Testis (tissue), 3 donors: Measurements from ENCODE around the gene ABCB11. TPM values are rescaled to one million over a fixed set of nuclear protein-coding genes. Genes with fewer than 3 reads are reported as not detected.

Experiments
- DNase-seq: peaks from one replicate; pipeline ENCODE4 v3.0.0-alpha.2; 2019
- H3K27ac ChIP-seq, 2 donors: fragments of 200-600 bp; sonication (generic); one replicate each; pipeline ENCODE4 v1.5.1; 2019
- H3K27me3 ChIP-seq: fragments of 200-600 bp; sonication (generic); one replicate; pipeline ENCODE4 v1.5.1; 2019
- H3K36me3 ChIP-seq: fragments of 200-600 bp; sonication (generic); one replicate; pipeline ENCODE4 v1.5.1; 2017; ENCODE audit warnings: low read depth; ENCODE audit errors: missing control alignments
- H3K4me1 ChIP-seq: fragments of 200-600 bp; sonication (generic); one replicate; pipeline ENCODE4 v1.5.1; 2019
- H3K4me3 ChIP-seq, 2 donors: fragments of 200-600 bp; sonication (generic); one replicate each; pipeline ENCODE4 v1.5.1; 2017 to 2019
- H3K9me3 ChIP-seq: fragments of 200-600 bp; sonication (generic); one replicate; pipeline ENCODE4 v1.5.1; 2017
- CTCF ChIP-seq, 3 experiments: fragments of 450-650 bp in 2 of 3; fragments of 200-600 bp in 1 of 3; sonication (generic) in 1 of 3; IDR thresholded peaks; one replicate each; pipeline ENCODE4 v1.5.1; 2016 to 2019; ENCODE audit warnings: antibody characterized with exemption in 3 of 3, mild to moderate bottlenecking in 2 of 3, moderate library complexity in 1 of 3
- POLR2A ChIP-seq: fragments of 450-650 bp; IDR thresholded peaks from one replicate; pipeline ENCODE4 v1.6.1; 2017; ENCODE audit warnings: antibody characterized with exemption, mild to moderate bottlenecking, moderate library complexity
- WGBS, 2 donors: methylation state at CpG; one replicate each; pipeline ENCODE4 v1.1.5; 2018; 5-methylcytosine and 5-hydroxymethylcytosine counted together
- intact Hi-C: fragments of 100-400 bp; cut with DNase I; formaldehyde crosslinking; loops from one replicate; pipeline ENCODE4 v1.15.1; 2023; ENCODE audit warnings: low total_unique reads
- polyA plus RNA-seq: library from polyadenylated mRNA; stranded (reverse); fragments of 350-450 nt; fragmentation: Illumina TruSeq; extraction: RNeasy Lipid Tissue Mini Kit (QIAGEN cat#74804); gene quantifications from one replicate; pipeline ENCODE4 v1.2.3, GENCODE V29; 2014; ENCODE audit warnings: low read depth, low replicate concordance; ENCODE audit not compliant: insufficient read depth
- total RNA-seq, 2 donors: library from RNA; depleted of rRNA; stranded (reverse); fragments of >200 nt; gene quantifications; one replicate each; pipeline ENCODE4 v1.2.3, GENCODE V29; 2016

Gene ABCB11
- total and polyA plus RNA-seq, 3 donors from 2014 or later: 4.6 to 16.1 (median 7.2) TPM

- intact Hi-C loops: no loop called here
- no peaks in the 10 kb centered on the region for H3K4me1 ChIP-seq
- no peaks in the 10 kb centered on the region for H3K9me3 ChIP-seq
- 71 to 84% methylated on average over 4 of the region's 4 CpGs for WGBS, 2 donors
- TF ChIP-seq CTCF (IDR thresholded peaks at IDR 0.05) (no peak), POLR2A (no peak)
- no peak for DNase-seq
- H3K4me3 ChIP-seq: no peak overlapping the region
- no peaks in the 10 kb centered on the region for H3K27me3 ChIP-seq
- no peaks in the 10 kb centered on the region for H3K36me3 ChIP-seq
- H3K27ac ChIP-seq: no peak overlapping the region
Measured at GRCh38 chr2:168913495-168913894, 117.6 kb downstream of the ABCB11 start.

GRCh38 chr2:168912901-168913369 is 118.2 kb downstream of the ABCB11 start:
- H3K4me3 ChIP-seq: peak overlapping the region in 1 of 2 donors; percentile 20
- TF ChIP-seq CTCF (IDR thresholded peaks at IDR 0.05): no peak
- no peak for TF ChIP-seq POLR2A
- WGBS, 2 donors: 10 to 21% methylated on average over 19 to 21 of the region's 21 CpGs
- DNase-seq: peak; percentile 60
- intact Hi-C loops: no loop called here
- no peaks in the 10 kb centered on the region for H3K27me3 ChIP-seq
- H3K27ac ChIP-seq: no peak overlapping the region
- no peaks in the 10 kb centered on the region for H3K4me1 ChIP-seq
- no peaks in the 10 kb centered on the region for H3K9me3 ChIP-seq
- no peaks in the 10 kb centered on the region for H3K36me3 ChIP-seq

GRCh38 chr2:168912466-168912865 is 118.7 kb downstream of the ABCB11 start:
- TF ChIP-seq CTCF (IDR thresholded peaks at IDR 0.05) (no peak), POLR2A (no peak)
- Histone ChIP-seq H3K27ac (no peak overlapping the region), H3K9me3 (no peaks in the 10 kb centered on the region), H3K27me3 (no peaks in the 10 kb centered on the region), H3K36me3 (no peaks in the 10 kb centered on the region), H3K4me1 (no peaks in the 10 kb centered on the region), H3K4me3 (peak overlapping the region in 1 of 2 donors; percentile 20)
- DNase-seq: no peak
- 26 to 37% methylated on average over 6 of the region's 6 CpGs for WGBS, 2 donors
- intact Hi-C loops: no loop called here

GRCh38 chr2:168910330-168910729 is 120.8 kb downstream of the ABCB11 start:
- Histone ChIP-seq H3K27me3 (no peaks in the 10 kb centered on the region), H3K36me3 (no peaks in the 10 kb centered on the region), H3K9me3 (no peaks in the 10 kb centered on the region), H3K4me1 (no peaks in the 10 kb centered on the region), H3K27ac (no peak overlapping the region), H3K4me3 (no peak overlapping the region)
- no peak for TF ChIP-seq CTCF (IDR thresholded peaks at IDR 0.05)
- TF ChIP-seq POLR2A: no peak
- WGBS, 2 donors: 87 to 92% methylated on average over 5 of the region's 5 CpGs
- intact Hi-C loops: no loop called here
- no peak for DNase-seq

GRCh38 chr2:168907940-168908662 is 123.0 kb downstream of the ABCB11 start:
- no peak overlapping the region for H3K27ac ChIP-seq
- WGBS, 2 donors: 93 to 95% methylated on average over 8 of the region's 8 CpGs
- no peak for TF ChIP-seq CTCF (IDR thresholded peaks at IDR 0.05)
- no peak for TF ChIP-seq POLR2A
- no peaks in the 10 kb centered on the region for H3K36me3 ChIP-seq
- H3K9me3 ChIP-seq: no peaks in the 10 kb centered on the region
- intact Hi-C loops: no loop called here
- H3K4me1 ChIP-seq: no peaks in the 10 kb centered on the region
- H3K4me3 ChIP-seq: no peak overlapping the region
- H3K27me3 ChIP-seq: no peaks in the 10 kb centered on the region
- DNase-seq: no peak
